ENCODE data around the gene CIB2.
A peak's percentile ranks its signal among the peaks of the same experiment; 100 is the strongest.
"Not testable (repeated sequence)": the region's sequence is repeated elsewhere in the genome, so short reads cannot be mapped to it uniquely, and the experiment has no call there.

Gene CIB2

DNA sequence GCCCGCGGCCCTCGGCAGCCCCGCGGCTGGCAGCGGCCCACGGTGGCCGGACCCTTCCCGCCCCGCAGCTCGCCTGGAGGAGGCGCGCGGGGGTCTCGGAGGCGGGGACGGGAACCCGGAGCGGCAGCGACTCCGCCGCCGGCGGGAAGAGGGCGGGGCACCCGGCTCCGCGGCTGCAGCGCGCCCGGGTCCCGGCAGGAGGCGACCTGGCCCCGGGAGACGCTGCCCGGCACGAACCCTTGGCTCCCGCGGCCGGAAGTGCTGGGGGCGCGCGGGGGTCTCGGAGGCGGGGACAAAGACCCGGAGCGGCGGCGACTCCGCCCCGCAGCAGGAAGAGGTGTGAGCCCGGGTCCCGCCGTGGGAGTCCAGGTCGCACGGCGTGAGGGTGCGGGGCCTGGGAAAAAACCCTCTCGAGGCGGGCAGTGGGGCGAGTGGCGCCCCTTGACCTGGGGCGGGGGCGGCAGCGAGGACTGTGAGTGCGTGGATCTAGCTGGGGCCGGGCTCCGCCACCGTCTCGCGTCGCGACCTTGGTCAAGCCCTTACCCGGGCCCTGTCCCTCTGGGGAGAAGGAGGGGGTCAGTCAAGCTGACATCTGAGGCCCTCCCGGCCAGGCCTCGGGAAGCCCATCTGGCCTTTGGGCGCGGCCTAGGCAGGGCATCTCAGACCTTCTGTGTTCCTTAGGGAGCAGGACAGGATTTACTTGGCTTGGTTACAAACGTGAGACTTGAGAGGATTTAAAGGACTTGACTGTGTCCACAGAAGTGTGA is at the start of gene CIB2:
Gene CIB2 (minus strand): TSS at position 151 of the 767 bp plus-strand sequence. CDS start 230 bp downstream, outside the sequence.
- peak; percentile 84 for DNase-seq (ENCODE audit: low spot score)

DNA sequence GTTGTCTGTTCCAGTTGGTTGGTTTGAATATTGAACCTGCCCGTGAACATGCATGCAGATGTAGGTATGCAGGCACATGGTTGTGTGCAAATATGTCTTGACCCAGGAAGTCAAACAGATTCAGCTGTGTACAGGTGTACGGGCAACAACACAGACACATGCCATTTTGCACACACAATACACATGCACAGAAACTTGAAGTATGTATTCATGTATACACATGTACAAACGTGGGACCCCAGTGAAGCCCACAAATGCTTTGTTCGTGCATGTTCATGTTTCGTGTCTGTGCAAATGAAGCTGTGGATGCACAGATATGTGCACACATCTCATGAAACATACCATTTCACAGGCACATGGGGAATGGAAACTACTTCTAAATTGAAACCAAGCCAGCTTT is 48.7 kb upstream of the CIB2 start:
- no peak for DNase-seq (ENCODE audit: low spot score)

DNA sequence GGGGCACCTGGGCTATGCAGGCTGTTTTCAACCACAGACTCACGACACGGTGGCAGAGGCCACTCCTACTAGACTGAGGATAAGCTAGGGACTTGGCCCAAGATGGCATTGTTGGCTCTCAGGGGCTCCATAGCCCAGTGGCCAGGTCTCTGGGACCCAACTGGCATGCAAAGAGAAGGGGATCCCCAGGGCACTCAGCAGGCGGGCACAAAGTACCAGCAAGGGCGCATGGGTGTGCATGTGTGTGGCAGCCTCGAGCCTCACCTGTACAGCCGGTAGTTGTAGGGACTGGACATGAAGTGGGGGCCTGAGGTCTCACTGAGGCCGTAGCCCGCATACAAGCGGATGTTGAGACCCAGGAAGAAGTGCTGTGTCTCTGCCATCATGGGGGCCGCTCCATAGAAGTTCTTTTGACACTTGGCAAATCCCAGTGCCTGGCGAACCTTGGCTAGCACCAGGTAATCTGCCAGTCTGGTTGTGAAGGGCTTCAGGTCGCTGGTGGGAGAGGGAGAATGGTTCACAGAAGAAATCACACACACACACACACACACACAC is 48.1 kb upstream of the CIB2 start:
- DNase-seq (ENCODE audit: low spot score): no peak

DNA sequence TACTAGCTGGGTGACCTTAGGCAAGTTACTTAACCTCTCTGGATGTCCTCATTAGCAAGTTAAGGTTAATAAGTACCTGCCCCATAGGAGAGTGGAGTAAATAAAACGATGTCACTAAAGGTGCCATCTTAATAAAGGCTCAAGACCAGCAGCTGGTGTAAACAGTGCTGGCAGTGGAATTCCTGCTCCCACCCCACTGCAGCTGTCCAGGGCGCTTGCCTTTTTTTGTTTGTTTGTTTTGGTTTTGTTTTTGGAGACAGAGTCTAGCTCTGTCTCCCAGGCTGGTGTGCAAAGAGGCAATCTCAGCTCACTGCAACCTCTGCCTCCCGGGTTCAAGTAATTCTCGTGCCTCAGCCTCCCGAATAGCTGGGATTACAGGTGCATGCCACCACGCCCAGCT is 46.8 kb upstream of the CIB2 start:
- no peak for DNase-seq (ENCODE audit: low spot score)

DNA sequence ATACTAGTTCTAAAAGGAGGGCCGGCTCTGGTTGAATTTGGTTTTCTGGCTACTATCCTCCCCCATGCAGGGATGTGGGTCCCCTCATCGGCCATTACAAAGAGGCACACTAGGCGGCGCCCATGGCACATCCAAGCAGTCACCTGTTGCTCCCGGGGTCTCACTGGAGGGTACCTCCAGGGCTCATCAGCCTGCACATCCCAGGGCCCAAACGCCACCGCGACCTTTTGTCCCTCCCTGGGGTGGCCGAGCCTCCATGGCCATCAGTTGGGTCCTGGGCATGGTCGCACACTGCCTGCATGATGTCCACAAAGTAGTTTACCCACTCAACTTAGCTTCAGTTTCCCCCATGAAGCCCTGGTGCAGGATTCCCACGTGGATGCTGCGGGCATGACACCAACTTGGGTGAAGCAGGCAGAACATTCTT is 46.2 kb upstream of the CIB2 start:
- peak; percentile 45 for DNase-seq (ENCODE audit: low spot score)

DNA sequence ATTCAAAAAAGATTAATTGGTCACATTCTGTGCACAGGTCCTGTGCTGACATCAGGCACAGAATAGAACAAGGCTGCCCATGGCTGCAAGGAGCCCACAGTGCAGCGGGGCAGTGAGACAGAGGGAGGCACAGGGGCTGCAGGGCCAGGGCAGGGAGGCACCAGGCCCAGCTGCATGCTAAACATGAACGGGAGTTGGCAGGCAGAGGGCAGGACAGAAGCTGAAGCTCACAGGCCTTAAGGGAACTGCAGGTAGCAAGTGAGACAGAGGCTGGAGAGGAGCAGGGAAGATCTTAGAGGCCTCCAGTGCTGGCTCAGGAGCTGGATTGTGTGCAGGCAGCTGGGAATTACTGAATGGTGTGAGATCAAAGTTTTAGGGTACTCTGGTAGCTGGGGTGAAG is 44.1 kb upstream of the CIB2 start:
- no peak for DNase-seq (ENCODE audit: low spot score)

DNA sequence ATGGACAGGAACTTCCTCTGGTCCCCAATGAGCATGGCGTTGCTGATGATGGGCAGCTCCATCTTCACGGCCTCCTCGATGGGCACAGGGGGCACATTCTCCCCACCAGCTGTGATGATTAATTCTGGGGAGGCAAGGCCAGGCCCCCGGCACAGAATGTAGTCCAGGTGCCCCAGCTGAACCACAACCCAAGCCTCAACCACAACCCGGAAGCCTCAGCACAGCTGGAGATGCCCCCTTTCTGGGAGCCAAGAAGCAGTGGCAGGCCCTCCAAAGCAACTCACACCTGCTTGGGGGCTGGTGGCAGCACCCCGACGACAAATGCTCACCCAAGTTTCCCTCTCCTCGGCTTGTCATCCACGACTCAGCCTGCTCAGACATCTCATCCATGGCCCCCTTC is 43.2 kb upstream of the CIB2 start:
- no peak for DNase-seq (ENCODE audit: low spot score)

DNA sequence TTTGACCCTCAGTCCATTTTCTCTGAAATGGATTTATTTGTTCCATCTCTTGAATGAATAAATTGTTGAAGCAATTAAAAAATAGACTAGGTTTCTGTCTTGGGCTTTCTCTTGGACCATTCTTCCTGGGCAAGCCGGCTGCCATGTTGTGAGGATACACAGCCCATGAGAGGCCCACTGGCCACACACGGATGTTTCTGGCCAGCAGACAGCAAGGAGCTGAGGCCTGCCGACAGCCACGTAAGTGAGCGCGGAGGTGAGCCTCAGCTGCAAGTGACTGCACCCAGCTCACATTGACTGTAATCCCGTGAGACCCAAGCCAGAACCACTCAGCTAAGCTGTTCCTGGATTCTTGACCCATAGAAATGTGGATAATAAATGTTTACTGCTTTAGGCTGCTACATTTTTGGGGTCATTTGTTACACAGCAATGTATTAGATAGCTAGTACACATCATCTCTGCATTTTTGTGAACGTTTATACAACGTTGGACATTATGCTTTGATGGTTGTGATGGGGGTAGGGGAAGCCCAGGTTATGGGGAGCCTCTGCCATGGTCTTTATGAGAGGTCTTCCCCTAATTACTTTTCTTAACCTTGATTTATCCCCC is 40.7 kb upstream of the CIB2 start:
- DNase-seq (ENCODE audit: low spot score): no peak

DNA sequence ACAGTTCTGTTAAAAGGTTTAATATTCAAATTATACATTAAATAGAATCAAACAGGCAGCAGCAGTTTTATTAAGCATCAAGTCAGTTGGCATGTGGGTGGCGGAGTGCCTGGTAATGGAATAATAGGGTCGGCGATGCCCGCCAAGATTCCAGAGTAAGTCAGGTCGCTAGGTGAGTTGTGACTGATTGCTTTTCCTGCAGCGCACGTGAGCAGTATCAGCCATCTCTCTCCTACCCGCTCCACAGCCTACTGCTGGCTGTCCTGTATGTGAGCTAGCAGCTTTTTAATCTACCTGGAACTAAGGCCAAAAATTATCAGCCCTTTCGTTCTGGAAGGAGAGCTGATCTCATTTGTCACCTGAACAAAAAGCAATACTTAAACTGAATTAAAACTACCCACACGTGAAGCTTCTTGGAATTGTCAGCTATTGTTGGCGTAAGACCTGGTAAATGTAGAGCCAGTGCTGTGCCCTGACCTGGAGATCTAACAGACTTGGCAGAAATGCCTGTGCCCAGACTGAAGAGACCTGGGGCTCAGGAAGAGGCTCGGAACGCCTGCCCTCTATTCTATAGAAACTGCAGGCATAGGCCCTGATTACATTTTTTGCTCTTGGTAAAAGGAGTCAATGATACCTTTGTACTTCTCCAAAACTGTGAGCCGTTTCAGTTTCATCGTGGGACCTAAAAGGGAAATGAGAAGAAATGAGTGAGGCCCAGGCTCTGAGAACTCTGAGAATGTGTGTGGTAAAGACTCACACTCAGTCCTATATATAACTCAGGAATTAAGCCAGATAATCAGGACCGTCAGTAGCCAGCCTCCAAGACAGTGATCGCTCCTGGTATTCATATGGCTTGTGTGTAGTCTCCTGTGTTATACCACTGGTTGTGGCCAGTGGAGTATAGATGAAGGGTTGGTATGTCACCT is 39.9 kb upstream of the CIB2 start:
- no peak for DNase-seq (ENCODE audit: low spot score)

DNA sequence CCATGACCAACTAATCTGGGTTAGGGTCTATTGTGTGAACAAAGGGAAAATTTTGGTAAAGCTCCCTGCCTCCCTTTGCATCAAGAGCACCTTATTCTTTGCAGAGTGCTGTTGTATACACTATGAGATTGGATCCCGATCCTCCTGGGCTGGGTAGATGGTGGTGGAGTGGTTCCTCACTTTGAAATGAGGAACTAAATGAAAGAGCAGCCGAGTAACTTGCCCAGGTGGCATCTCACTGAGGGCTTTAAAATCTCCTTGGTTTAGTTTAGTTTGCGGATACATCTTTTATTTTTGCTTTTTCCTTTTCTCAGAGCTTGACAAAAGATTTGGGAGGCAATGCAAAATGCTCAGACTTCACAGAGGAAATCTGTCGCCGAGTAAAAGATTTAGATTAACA is 37.4 kb upstream of the CIB2 start:
- DNase-seq (ENCODE audit: low spot score): no peak

DNA sequence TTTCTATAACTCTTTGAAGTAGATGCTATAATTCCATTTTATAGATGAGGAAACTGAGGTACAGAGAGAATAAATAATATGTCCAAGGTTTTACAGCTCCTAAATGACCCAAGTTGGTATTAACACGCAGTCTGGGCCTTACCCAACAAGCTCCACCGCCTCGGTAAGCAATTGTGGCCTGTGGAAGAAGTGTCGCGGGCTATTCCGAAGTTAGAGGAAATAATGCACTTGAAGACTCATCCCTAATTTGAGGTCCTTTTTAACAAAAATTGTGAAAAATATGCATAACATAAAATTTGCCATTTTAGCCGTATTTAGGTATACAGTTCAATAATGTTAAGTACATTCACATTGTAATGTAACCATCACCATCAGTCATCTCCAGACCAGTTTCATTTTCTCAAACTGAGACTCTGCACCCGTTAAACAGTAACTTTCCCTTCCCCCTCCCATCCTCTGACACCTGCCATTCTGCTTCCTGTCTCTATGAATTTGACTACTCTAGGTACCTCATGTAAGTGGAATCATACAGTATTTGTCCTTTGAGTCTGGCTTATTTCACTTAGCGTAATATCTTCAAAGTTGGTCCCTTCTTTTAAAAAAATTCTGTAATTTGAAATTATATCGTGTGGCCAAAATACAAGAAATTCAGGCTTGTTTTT is 36.1 kb upstream of the CIB2 start:
- no peak for DNase-seq (ENCODE audit: low spot score)

DNA sequence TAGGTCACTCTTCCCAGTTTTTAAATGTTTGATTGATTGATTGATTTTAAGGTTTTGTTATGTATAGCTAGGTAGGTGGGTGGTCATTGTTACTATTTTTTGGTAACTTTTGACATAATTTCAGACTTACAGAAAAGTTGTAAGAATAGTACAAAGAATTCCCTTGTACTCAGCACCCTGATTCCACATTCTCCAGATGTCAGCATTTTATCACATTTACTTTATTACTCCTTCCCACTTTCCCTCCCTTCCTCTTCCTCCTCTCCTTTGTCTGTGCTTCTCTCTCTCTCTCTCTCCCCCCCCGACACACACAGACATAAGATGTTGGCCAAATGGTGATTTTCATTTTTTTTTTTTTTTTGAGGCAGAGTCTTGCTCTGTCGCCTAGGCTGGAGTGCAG is 32.8 kb upstream of the CIB2 start:
- no peak for DNase-seq (ENCODE audit: low spot score)

DNA sequence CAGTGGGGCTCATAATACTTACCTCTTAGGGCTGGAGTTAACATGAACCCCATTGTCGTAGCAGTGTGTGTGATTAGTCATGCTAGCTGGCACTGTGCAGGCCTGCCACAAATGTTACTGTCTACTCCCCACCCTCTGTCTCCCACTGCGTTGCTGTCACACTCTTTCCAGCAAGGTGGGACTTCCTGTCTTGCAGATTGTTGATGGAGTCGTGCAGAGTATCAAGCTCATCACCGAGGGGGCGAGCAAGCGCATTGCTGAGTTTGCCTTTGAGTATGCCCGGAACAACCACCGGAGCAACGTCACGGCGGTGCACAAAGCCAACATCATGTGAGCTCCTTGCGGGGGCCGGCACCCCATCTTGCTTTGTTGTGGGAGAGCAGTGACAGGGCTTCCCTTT is 30.8 kb upstream of the CIB2 start:
- no peak for DNase-seq (ENCODE audit: low spot score)

DNA sequence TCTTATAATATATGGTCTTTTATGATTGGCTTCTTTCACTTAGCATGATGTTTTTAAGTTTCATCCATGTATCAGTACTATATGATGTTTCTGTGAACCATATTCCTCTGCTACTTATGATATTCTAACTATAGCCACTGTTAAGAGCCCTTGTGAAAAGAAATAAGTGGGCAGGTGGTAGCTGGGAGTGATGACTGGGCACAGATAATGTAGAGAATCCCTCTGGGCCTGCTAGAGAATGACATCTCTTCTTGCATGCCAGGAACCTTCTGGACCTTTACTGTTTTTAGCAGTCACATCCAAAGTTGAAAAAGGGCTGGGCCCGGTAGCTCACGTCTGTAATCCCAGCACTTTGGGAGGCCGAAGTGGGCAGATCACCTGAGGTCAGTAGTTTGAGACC is 28.1 kb upstream of the CIB2 start:
- no peak for DNase-seq (ENCODE audit: low spot score)

DNA sequence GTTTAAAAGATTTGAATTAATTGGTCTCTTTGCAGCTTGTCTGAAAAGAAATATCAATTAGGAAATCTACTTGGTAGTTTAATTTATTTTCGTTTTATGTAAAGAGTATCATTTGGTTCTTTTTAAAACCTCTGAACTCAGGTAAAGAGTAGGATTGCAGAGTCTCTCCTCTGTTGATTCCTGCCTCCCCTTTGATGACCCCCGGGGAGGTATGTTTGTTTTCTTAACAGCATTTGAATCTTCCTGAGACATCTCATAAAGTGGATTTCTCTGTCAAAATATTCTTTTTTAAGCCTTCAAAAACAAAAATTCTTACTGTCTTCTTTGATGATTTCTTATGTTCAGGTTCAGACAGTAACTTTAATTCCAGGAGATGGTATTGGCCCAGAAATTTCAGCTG is 26.0 kb upstream of the CIB2 start:
- no peak for DNase-seq (ENCODE audit: low spot score)

DNA sequence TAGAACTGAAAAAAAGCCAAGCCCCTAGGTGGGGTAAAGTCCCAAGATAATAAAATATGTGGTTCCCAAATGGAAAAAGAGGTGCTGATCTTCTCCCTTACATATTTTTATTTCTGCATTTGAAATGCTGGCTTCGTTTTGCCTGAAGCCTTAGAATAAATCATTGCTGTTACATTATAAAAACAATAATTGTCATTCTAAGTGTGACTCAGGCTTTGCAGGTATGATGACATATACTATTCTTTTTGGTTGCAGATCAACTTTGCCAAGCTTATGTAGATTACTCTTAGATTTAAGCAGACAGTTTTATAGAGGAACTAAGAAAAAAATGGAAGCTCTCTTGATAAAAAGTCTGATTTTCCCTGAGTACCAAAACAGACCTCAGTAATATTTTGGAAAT is 25.4 kb upstream of the CIB2 start:
- DNase-seq (ENCODE audit: low spot score): no peak

DNA sequence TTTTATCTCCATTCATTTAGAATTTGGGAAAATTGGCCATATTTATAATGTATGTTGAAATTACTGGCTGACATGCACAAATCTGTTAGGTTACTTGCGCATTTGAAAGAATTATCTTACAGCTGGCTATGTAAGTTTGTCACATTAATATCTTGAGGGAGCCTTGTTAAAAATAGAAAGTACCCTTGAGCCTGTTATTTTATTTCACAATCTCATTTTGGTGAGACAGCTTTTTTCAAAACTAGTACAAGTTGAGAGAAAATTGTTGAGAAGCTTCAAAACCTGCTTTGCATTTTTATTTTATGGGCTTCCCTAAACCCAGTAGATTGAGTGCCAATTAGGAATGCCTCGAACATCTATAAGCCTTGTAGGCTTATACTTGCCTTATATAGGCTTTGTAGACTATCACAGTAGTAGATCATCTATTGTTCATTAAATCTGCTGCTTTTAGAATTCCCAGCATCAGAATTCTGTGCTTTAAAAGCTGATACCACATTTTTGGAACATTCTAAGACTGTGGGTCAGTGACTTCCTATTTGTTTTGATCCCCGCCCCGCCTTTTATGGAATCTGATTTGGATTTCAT is 24.2 kb upstream of the CIB2 start:
- no peak for DNase-seq (ENCODE audit: low spot score)

DNA sequence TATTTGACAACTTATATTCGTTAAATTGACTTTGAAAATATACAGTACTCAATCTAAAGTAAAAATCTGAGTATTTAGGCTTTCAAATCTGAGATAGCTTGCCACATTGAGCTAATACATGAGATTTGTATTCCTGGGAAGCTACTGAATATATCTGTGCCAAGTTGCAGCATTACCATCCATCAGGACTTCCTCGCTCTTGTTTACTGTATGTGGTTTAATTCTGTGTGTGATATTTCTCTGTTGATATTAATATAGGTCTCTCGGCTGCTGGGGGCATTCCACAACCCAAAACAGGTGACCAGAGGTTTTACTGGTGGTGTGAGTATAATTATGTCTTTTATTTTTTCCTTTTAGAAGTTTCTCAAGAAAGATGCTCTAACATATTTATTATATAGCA is 23.7 kb upstream of the CIB2 start:
- no peak for DNase-seq (ENCODE audit: low spot score)

DNA sequence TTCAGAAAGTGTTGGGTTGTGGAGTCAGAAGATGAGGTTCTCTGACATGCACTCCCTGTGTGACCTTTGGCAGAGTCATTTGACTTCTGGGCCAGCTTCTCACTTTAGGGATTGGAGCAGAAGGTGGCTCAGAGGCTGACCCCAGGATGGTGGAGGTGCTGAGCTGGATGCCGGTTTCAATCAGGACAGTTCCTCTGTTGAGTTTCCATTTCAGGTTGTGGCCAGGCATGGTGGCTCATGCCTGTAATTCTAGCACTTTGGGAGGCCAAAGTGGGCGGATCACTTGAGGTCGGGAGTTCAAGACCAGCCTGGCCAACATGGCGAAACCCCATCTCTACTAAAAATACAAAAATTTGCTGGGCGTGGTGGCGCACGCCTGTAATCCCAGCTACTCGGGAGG is 19.8 kb upstream of the CIB2 start:
- not testable (repeated sequence) for DNase-seq (ENCODE audit: low spot score)

DNA sequence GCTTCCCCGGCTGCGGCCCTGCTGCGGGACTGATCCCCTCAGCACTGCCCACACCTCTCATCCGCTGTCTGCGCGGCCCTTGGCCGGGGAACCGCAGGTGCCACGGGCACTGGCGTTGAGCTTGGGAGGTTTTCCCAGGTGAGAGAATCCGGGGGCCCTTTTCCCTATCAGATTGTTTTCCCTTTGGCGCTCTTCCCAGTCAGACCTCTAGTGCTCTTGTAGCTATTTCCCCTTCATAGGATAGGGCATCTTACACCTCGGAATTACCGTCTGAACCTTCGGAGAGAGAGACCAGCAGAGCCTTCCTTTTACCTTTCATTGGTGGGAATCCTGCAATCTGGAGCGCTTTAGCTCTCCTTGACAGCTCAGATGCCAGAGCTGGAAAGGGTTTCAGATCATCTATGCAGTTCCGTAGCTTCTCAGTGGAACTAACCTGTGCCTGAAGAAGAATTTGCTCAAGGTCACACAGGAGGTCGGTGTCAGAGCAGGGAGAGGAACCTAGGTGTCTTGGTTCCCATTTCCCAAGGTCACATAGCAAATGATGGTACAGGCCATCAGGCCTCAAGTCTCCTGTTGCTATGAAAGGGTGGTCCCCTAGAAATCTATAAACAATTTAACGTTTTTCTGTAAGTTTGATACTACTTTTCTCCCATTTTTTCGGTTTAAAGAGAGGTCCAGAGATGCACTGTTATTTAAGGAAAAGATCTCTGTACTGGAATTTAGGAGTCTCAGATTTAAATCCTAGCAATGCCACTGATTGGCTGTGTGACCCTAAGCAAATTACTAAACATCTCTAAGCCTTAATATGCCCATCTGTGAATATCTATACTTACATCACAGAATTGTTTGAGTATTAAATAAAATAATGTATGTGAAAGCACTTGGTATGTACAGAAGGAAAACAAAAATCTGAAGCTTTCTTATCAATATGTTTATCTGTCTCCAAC is 18.8 kb upstream of the CIB2 start:
- DNase-seq (ENCODE audit: low spot score): peak; percentile 44

All from LoVo (cell line).